Tibial artery (tissue), 4 donors: Measurements from ENCODE around the gene NTMT1.
"Not testable (repeated sequence)": the region's sequence is repeated elsewhere in the genome, so short reads cannot be mapped to it uniquely, and the experiment has no call there.

Experiments used
- DNase-seq, 2 donors: peaks; one replicate each; pipeline ENCODE4 v3.0.0-alpha.2; 2019
- H3K27ac ChIP-seq, 2 donors: fragments of 200-600 bp; sonication (generic) in 1 of 2; 1 replicate in 1 of 2; 2 replicates in 1 of 2; pipeline ENCODE4 v1.5.1; 2018 to 2019; ENCODE audit warnings: mild to moderate bottlenecking in 1 of 2
- H3K27me3 ChIP-seq, 2 donors: fragments of 200-600 bp; sonication (generic) in 1 of 2; one replicate each; pipeline versions ENCODE4 v1.5.1 to v1.6.0; 2016 to 2019
- H3K36me3 ChIP-seq, 3 donors: fragments of 200-600 bp; sonication (generic) in 2 of 3; one replicate each; pipeline ENCODE4 v1.5.1; 2016 to 2019; ENCODE audit warnings: mild to moderate bottlenecking in 2 of 3
- H3K4me1 ChIP-seq, 4 donors: fragments of 200-600 bp; sonication (generic) in 2 of 4; 1 replicate in 3 of 4; 2 replicates in 1 of 4; pipeline ENCODE4 v1.5.1; 2016 to 2019
- H3K4me3 ChIP-seq, 2 donors: fragments of 200-600 bp; sonication (generic) in 1 of 2; 1 replicate in 1 of 2; 2 replicates in 1 of 2; pipeline ENCODE4 v1.5.1; 2018 to 2019; ENCODE audit warnings: mild to moderate bottlenecking in 2 of 2
- H3K9me3 ChIP-seq, 3 donors: fragments of 200-600 bp; sonication (generic) in 1 of 3; one replicate each; pipeline ENCODE4 v1.5.1; 2016 to 2019
- intact Hi-C: fragments of 100-400 bp; cut with DNase I; formaldehyde crosslinking; loops from one replicate; pipeline ENCODE4 v1.15.0; 2023; ENCODE audit warnings: low total_unique reads
- TF ChIP-seq, protein P1 (sequence below), 2 experiments: fragments of 200-600 bp in 1 of 2; fragments of 450-650 bp in 1 of 2; IDR thresholded peaks; one replicate each; pipeline ENCODE4 v1.5.1; 2017 to 2019; ENCODE audit warnings: antibody characterized with exemption in 2 of 2, mild to moderate bottlenecking in 1 of 2, moderate library complexity in 1 of 2

The NTMT1 gene

DNA sequence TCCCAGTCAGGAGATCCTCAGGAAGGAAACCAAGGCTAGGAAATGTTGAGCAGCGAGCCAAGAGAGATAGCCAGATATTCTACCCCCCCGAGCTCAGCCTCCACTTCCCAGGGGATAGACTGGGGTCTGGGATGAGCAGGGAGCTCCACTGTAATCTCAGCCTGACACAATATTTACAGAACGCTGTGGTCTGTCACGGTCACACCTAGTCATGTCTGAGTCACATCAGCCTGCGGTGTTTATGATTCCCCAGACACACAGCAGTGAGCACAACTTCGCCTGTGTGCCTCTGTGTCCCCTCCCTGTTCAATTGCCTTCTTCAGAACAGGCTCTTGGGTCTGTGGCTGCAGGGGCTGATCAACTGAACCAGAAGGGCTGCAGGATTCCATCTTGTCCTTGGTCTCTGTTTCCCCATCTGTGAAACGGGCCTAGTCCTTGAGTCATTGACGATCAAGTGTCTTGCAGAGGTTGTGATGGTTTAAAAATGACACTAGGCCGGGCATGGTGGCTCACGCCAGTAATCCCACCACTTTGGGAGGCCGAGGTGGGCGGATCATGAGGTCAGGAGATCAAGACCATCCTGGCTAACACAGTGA is 30.9 kb downstream of the NTMT1 start:
- intact Hi-C loops = no loop called here

DNA sequence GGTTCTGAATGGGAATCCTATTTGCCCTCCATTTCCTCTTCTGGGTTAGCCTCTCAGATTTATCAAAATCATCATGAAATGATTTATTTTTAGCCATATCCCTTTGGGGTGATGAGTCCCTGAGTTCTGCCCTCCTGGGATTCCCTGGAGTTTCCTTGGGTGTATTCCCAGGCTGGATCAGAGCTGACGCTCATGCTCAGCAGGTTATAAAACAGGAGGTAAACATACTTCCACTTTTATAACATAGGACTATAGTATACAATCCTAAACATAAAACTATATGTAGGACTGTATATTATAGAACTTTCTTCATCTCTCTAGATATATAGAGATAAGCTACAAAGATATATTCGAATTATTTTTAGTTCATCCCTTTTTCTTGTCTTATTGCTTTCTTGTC is 35.1 kb downstream of the NTMT1 start:
- Histone ChIP-seq H3K27ac (no peak overlapping the region), H3K4me3 (no peak overlapping the region), H3K36me3 (no peaks in the 10 kb centered on the region), H3K4me1 (peaks cover 0 to 7% (median 3%) of the 10 kb centered on the region in 4 donors), H3K9me3 (no peaks in the 10 kb centered on the region), H3K27me3 (no peaks in the 10 kb centered on the region)
- DNase-seq = no peak
- TF ChIP-seq, protein P1, sequence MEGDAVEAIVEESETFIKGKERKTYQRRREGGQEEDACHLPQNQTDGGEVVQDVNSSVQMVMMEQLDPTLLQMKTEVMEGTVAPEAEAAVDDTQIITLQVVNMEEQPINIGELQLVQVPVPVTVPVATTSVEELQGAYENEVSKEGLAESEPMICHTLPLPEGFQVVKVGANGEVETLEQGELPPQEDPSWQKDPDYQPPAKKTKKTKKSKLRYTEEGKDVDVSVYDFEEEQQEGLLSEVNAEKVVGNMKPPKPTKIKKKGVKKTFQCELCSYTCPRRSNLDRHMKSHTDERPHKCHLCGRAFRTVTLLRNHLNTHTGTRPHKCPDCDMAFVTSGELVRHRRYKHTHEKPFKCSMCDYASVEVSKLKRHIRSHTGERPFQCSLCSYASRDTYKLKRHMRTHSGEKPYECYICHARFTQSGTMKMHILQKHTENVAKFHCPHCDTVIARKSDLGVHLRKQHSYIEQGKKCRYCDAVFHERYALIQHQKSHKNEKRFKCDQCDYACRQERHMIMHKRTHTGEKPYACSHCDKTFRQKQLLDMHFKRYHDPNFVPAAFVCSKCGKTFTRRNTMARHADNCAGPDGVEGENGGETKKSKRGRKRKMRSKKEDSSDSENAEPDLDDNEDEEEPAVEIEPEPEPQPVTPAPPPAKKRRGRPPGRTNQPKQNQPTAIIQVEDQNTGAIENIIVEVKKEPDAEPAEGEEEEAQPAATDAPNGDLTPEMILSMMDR (IDR thresholded peaks at IDR 0.05) = no peak
- intact Hi-C loops = no loop called here

More for the DNA sequence above, 30.9 kb downstream of the NTMT1 start:
- TF ChIP-seq, protein P1 (IDR thresholded peaks at IDR 0.05) = no peak
- H3K27me3 ChIP-seq = no peaks in the 10 kb centered on the region
- H3K4me3 ChIP-seq = no peak overlapping the region
- DNase-seq = no peak
- no peak overlapping the region for H3K27ac ChIP-seq
- H3K36me3 ChIP-seq = no peaks in the 10 kb centered on the region
- H3K4me1 ChIP-seq = no peaks in the 10 kb centered on the region
- H3K9me3 ChIP-seq = no peaks in the 10 kb centered on the region

DNA sequence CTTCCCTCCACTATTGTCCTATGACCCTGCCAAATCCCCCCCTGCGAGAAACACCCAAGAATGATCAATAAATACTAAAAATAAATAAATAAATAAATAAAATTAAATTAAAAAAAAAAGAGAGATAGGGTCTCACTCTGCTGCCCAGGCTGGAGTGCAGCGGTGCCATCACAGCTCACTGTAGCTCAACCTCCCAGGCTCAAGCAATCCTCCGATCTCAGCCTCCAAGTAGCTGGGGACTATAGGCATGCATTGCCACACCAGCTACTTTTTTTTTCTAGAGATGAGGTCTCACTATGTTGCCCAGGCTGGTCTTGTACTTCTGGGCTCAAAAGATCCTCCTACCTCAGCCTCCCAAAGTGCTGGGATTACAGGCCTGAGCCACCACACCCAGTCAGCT is 36.3 kb downstream of the NTMT1 start:
- H3K4me3 ChIP-seq, H3K36me3 ChIP-seq, H3K9me3 ChIP-seq, H3K27me3 ChIP-seq, intact Hi-C loops, H3K27ac ChIP-seq, DNase-seq: not testable (repeated sequence)
- H3K4me1 ChIP-seq = peaks cover 0 to 17% (median 9%) of the 10 kb centered on the region in 4 donors

DNA sequence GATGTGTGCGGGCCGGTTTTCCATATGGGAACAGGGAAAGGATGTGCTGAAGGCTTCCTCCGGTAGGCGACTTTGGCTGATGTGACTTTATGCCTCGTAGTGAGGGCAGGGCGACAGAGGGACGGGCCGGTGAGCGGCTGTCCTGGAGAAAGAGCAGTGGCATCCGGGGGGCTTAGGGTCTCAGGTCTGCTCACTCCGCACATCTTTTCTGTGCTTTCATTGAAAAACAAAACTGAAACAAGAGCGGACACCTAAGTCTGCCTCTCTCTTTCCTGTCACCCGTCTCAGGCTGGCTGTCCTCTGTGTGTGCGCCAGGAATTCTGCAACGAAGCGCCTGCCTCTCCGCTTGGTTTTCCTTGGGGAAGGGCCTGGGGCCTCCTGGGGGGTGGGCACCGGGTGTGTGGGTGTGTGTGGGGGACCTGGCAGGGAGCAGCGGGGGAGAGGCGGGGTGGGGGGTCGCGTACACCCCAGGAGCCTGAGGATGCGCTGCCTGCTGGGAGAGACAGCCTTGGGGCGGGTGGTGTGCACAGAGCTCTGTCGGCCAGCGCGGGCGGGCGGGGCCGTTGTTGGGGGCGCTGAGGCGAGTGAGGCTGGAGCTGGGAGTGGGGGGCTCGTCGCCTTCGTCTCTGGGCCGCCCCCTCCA is 38.9 kb downstream of the NTMT1 start:
- H3K4me3 ChIP-seq = peak overlapping the region; percentile 59 to 62
- no peaks in the 10 kb centered on the region for H3K27me3 ChIP-seq
- H3K27ac ChIP-seq = peak overlapping the region; percentile 68 to 80
- H3K9me3 ChIP-seq = no peaks in the 10 kb centered on the region
- TF ChIP-seq, protein P1 (IDR thresholded peaks at IDR 0.05) = no peak
- intact Hi-C loops = no loop called here
- peak in 1 of 2 donors; percentile 76 for DNase-seq
- H3K4me1 ChIP-seq = peaks cover 0 to 39% (median 28%) of the 10 kb centered on the region in 4 donors
- H3K36me3 ChIP-seq = no peaks in the 10 kb centered on the region

DNA sequence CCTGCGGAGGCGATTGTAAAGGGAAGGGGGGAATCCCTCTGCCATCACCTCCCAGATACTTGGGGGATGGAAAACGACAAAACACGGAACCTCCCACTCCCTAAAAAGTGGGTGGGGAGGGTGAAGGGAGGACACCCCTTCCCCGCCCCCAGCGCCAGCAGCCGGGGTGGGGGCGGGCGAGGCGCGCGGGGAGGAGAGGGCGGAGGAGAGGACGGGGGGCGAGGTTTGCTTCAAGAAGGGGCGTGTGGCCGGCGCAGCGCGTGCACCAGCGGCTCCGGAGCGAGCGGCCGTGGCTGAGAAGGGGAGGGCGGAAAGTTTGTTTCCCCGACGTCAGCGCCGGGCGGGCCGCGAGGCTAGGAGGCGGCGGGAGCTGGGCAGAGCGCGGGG is 39.4 kb downstream of the NTMT1 start, which contains the start of gene PRRX2:
TSS of gene PRRX2 (plus strand) at position 259 of the 387 bp plus-strand sequence. CDS start 221 bp downstream, outside the sequence.
- TF ChIP-seq, protein P1 (IDR thresholded peaks at IDR 0.05) = no peak
- peak; percentile 71 to 81 for DNase-seq
- intact Hi-C loops = no loop called here
- peak within 1 kb of the TSS; percentile 68 to 80 for H3K27ac ChIP-seq
- peaks cover 0 to 44% (median 29%) of the 10 kb centered on the region in 4 donors for H3K4me1 ChIP-seq
- peak within 1 kb of the TSS; percentile 59 to 62 for H3K4me3 ChIP-seq
- H3K36me3 ChIP-seq = no peaks in the 10 kb centered on the region
- H3K27me3 ChIP-seq = no peaks in the 10 kb centered on the region
- no peaks in the 10 kb centered on the region for H3K9me3 ChIP-seq

DNA sequence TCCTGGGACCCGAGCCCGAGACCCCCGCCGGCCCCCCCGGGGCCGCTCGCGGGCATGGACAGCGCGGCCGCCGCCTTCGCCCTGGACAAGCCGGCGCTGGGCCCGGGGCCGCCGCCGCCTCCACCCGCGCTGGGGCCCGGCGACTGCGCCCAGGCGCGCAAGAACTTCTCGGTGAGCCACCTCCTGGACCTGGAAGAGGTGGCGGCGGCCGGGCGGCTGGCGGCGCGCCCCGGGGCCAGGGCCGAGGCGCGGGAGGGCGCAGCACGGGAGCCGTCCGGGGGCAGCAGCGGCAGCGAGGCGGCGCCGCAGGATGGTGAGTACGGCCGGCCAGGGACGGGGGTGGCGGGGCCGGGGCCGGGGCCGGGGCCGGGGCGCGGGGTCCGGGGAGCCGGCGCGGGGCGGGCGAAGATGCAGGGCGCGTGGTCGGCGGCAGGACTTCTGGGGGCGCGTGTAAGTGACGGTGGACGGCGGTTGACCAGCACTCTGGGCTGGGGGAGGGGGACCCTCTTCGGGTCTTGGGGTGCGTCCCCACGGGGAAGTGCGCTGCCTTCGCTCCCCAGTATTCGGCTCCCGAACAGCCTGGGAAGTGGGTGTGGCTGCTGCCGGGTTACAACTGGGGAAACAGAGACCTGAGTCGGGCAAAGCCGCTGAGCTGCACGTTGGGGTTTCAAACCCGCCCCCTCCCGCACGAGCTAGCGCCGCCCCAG is 40.0 kb downstream of the NTMT1 start:
- Histone ChIP-seq H3K27me3 (no peaks in the 10 kb centered on the region), H3K4me3 (peak overlapping the region; percentile 59 to 62), H3K27ac (peak overlapping the region; percentile 68 to 80), H3K4me1 (peaks cover 0 to 50% (median 29%) of the 10 kb centered on the region in 4 donors), H3K36me3 (no peaks in the 10 kb centered on the region), H3K9me3 (no peaks in the 10 kb centered on the region)
- DNase-seq = no peak
- TF ChIP-seq, protein P1 (IDR thresholded peaks at IDR 0.05) = no peak
- intact Hi-C loops = no loop called here
